ACC112 (cell line): ENCODE results near the gene IRGC.

Experiments
- H2AFZ ChIP-seq: fragments of 200-600 bp; sonication (generic); one replicate; pipeline ENCODE4 v1.6.0; 2017; ENCODE audit warnings: antibody characterized with exemption, low read length; ENCODE audit not compliant: unreplicated experiment
- H3K27ac ChIP-seq: fragments of 200-600 bp; sonication (generic); 2 replicates; pipeline ENCODE4 v1.5.1; 2014; ENCODE audit warnings: low read depth, mild to moderate bottlenecking, antibody characterized with exemption, low read length, moderate library complexity
- H3K27me3 ChIP-seq: fragments of 200-600 bp; sonication (generic); 2 replicates; pipeline ENCODE4 v1.6.1; 2014; ENCODE audit warnings: mild to moderate bottlenecking, antibody characterized with exemption, low read length, moderate library complexity, mixed read lengths; ENCODE audit not compliant: insufficient read depth
- H3K36me3 ChIP-seq: fragments of 200-600 bp; sonication (generic); 2 replicates; pipeline ENCODE4 v1.6.1; 2016; ENCODE audit warnings: mild to moderate bottlenecking, antibody characterized with exemption, low read length, moderate library complexity, mixed read lengths; ENCODE audit not compliant: insufficient read depth
- H3K4me1 ChIP-seq: fragments of 200-600 bp; sonication (generic); one replicate; pipeline ENCODE4 v1.6.1; 2016; ENCODE audit warnings: low read length, mixed read lengths; ENCODE audit not compliant: insufficient read depth, unreplicated experiment, control insufficient read depth
- H3K4me3 ChIP-seq: fragments of 200-600 bp; sonication (generic); 2 replicates; pipeline ENCODE4 v1.5.1; 2014; ENCODE audit warnings: mild to moderate bottlenecking, low read depth, low read length
- H3K79me2 ChIP-seq: fragments of 200-600 bp; sonication (generic); one replicate; pipeline ENCODE4 v1.6.0; 2016; ENCODE audit warnings: low read length; ENCODE audit not compliant: control insufficient read depth, unreplicated experiment, insufficient read depth

Gene IRGC

DNA sequence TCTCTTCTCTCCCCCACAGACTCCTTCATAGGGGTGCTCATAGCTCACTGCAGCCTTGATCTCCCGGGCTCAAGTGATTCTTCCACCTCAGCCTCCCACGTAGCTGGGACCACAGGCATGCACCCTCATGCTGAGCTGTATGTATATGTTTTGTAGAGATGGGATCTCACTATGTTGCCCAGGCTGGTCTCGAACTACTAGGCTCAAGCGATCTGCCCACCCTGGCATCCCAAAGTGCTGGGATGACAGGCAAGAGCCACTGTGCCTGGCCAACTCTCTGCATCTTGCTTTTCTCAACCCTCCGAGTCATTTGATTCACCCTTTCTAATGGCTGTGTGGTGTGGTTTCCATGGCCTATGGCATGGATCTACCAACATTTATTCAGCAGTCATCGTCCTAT, 10.1 kb upstream of the IRGC start:
- H3K4me1 ChIP-seq = peaks cover under 1% of the 10 kb centered on the region
- no peak overlapping the region for H3K27ac ChIP-seq

DNA sequence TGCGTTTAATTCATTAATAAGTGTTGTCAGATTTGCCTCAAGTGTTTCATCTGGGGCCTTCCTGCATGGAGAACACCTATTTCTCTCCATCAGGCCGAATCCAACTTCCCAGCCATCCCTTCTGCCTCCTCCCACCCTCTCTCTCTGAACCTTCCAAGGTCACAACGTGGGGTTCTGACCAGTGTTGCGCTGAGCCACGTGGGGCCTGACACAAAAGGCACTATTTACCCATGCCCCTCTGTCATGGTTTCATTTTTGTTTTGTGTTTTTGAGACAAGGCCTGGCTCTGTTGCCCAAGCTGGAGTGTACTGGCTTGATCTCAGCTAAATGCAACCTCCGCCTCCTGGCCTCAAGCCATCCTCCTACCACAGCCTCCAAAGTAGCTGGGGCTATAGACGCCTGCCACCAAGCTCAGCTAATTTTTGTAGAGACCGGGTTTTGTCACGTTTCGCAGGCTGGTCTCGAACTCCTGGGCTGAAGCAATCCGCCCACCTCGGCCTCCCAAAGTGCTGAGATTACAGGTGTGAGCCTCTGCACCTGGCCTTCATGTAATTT, 8.6 kb upstream of the IRGC start:
- Histone ChIP-seq H3K27me3 (no peaks in the 10 kb centered on the region), H3K79me2 (no peaks in the 10 kb centered on the region), H3K4me1 (no peaks in the 10 kb centered on the region), H2AFZ (no peak overlapping the region), H3K27ac (no peak overlapping the region), H3K36me3 (no peaks in the 10 kb centered on the region), H3K4me3 (no peak overlapping the region)

More for the DNA sequence above, 10.1 kb upstream of the IRGC start:
- Histone ChIP-seq H3K4me3 (no peak overlapping the region), H3K79me2 (no peaks in the 10 kb centered on the region), H3K27me3 (no peaks in the 10 kb centered on the region), H2AFZ (no peak overlapping the region), H3K36me3 (no peaks in the 10 kb centered on the region)

DNA sequence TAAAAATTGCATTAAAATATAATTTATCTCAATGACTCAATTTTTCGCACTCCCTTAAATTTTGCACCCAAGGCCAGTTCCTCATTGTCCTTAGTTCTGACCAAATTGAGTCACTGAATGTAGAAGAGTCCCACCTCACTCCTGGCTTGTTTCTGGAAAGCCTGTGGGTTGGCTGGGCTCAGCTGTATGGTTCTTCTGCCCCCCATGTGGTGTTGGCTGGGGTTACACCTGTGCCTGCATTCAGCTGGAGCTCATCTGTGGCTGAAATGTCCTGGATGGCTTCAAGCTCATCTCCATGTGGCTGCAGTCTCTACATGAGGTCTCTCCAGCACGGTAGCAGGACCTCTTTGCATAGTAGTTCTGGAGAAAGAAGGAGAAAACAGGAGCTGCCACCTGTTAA, 7.2 kb upstream of the IRGC start:
- H3K4me3 ChIP-seq = no peak overlapping the region

DNA sequence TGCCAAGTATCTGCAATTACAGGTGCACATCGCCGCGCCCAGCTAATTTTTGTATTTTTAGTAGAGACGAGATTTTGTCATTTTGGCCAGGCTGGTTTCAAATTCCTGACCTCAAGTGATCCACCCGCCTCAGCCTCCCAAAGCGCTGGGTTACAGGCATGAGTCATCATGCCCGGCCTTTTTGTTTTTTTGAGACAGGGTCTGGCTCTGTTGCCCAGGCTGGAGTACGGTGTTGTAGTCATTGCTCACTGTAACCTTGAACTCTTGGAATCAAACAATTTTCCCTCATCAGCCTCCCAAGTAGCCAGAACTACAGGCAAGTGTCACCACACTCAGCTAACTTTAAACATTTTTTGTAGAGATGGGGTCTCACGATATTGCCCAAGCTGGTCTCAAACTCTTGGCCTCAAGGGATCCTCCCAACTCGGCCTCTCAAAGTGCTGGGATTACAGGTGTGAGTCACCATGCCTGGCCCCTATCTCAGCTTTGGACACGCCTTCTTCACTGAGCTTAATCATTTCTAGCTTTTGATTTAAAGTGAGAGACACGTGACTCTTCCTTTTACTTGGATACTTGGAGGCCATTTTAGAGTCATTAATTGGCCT, 4.0 kb upstream of the IRGC start:
- no peaks in the 10 kb centered on the region for H3K27me3 ChIP-seq
- no peaks in the 10 kb centered on the region for H3K79me2 ChIP-seq
- H2AFZ ChIP-seq = no peak overlapping the region
- H3K36me3 ChIP-seq = no peaks in the 10 kb centered on the region
- H3K4me1 ChIP-seq = no peaks in the 10 kb centered on the region
- H3K4me3 ChIP-seq = no peak overlapping the region
- H3K27ac ChIP-seq = no peak overlapping the region

More for the DNA sequence above, 7.2 kb upstream of the IRGC start:
- H3K79me2 ChIP-seq = no peaks in the 10 kb centered on the region
- no peaks in the 10 kb centered on the region for H3K27me3 ChIP-seq
- no peaks in the 10 kb centered on the region for H3K36me3 ChIP-seq
- H3K27ac ChIP-seq = no peak overlapping the region
- H2AFZ ChIP-seq = no peak overlapping the region
- H3K4me1 ChIP-seq = no peaks in the 10 kb centered on the region

DNA sequence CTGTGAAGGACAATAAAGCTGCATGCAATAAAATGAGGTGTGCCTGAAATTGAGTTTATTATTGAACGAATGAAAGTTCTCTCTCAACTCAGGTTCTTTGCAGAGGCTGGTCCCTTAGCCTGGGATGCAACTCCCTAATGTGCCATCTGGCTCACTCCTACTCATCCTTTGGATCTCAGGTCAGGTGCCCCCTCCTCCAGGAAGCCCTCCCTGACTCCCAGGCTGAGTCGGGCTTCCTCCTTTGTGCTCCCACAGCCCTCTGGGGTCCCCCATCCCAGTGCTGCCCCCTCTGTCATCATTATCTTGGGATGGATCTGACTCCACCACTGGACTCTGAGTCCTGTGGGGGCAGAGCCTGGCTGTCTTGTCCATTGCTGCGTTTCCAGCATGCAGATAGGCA, 2.7 kb upstream of the IRGC start:
- no peaks in the 10 kb centered on the region for H3K4me1 ChIP-seq
- no peak overlapping the region for H2AFZ ChIP-seq
- H3K4me3 ChIP-seq = no peak overlapping the region
- H3K27ac ChIP-seq = no peak overlapping the region
- no peaks in the 10 kb centered on the region for H3K27me3 ChIP-seq
- no peaks in the 10 kb centered on the region for H3K79me2 ChIP-seq
- no peaks in the 10 kb centered on the region for H3K36me3 ChIP-seq

DNA sequence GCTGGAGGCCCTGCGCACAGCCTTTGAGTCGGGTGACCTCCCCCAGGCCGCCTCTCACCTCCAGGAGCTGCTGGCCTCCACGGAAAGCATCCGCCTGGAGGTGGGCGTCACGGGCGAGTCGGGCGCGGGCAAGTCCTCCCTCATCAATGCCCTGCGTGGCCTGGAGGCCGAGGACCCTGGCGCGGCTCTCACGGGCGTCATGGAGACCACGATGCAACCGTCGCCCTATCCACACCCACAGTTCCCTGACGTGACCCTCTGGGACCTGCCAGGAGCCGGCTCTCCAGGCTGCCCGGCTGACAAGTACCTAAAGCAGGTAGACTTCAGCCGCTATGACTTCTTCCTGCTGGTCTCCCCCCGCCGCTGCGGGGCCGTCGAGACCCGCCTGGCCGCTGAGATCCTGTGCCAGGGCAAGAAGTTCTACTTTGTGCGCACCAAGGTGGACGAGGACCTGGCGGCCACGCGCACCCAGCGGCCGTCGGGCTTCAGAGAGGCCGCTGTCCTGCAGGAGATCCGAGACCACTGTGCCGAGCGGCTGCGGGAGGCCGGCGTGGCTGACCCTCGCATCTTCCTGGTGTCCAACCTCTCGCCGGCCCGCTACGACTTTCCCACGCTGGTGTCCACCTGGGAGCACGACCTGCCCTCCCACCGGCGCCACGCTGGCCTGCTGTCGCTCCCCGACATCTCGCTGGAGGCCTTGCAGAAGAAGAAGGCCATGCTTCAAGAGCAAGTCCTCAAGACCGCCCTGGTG, 2.9 kb downstream of the IRGC start:
- H3K27me3 ChIP-seq = no peaks in the 10 kb centered on the region

DNA sequence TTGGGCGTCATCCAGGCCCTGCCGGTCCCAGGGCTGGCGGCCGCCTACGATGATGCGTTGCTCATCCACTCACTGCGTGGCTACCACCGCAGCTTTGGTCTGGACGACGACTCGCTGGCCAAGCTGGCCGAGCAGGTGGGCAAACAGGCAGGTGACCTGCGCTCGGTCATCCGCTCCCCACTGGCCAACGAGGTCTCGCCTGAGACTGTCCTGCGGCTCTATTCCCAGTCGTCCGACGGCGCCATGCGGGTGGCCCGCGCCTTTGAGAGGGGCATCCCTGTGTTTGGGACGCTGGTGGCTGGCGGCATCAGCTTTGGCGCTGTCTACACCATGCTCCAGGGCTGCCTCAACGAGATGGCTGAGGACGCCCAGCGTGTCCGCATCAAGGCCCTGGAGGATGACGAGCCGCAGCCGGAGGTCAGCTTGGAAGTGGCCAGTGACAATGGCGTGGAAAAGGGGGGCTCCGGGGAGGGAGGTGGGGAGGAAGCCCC, 3.5 kb downstream of the IRGC start:
- H3K36me3 ChIP-seq = no peaks in the 10 kb centered on the region
- no peak overlapping the region for H3K4me3 ChIP-seq
- no peaks in the 10 kb centered on the region for H3K79me2 ChIP-seq
- H2AFZ ChIP-seq = no peak overlapping the region
- H3K27ac ChIP-seq = no peak overlapping the region
- no peaks in the 10 kb centered on the region for H3K4me1 ChIP-seq
- no peaks in the 10 kb centered on the region for H3K27me3 ChIP-seq

More for the DNA sequence above, 2.9 kb downstream of the IRGC start:
- Histone ChIP-seq H3K4me1 (no peaks in the 10 kb centered on the region), H3K79me2 (no peaks in the 10 kb centered on the region), H3K27ac (no peak overlapping the region), H2AFZ (no peak overlapping the region), H3K4me3 (no peak overlapping the region), H3K36me3 (no peaks in the 10 kb centered on the region)

DNA sequence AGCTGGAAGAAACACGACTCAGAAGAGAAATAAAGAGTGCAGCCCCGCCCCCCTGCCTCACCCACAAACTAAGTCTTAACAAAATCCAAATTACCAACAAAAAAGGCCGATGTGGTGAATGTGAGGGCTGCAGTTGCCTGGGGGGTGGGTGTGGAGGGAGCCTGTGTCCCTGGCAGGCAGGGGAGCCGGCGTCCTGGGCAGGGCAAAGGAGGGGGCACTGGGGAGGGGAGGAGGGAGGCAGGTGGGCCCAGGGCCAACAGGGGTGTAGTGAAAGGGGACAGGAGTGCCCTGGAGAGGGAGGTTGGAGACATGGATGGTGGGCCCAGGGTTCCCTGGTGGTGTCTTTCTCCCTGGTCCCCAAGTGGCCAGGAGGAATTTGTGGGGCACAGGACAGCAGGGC, 4.0 kb downstream of the IRGC start:
- Histone ChIP-seq H3K4me1 (no peaks in the 10 kb centered on the region), H3K79me2 (no peaks in the 10 kb centered on the region), H3K36me3 (no peaks in the 10 kb centered on the region), H3K4me3 (no peak overlapping the region), H3K27ac (no peak overlapping the region), H2AFZ (no peak overlapping the region), H3K27me3 (no peaks in the 10 kb centered on the region)

DNA sequence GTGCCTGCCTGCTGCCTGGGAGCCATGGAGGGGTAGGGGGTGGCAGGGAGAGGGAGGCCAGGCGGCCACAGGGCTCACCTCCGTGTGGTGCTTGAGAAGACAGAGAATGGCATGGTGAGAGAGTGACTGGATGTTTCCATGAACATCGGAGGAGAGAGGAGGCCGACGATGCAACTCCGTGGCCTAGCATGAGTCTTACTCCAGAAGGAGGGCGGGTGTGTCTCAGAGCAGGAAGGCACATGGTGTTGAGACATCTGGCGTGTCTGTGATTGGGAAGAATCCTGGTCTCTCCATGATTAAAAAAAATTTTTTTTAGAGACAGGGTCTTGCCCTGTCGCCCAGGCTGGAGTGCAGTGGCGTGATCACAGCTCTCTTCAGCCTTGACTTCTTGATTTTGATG, 5.1 kb downstream of the IRGC start:
- no peaks in the 10 kb centered on the region for H3K79me2 ChIP-seq
- no peaks in the 10 kb centered on the region for H3K36me3 ChIP-seq
- H2AFZ ChIP-seq = no peak overlapping the region
- no peaks in the 10 kb centered on the region for H3K4me1 ChIP-seq
- H3K27ac ChIP-seq = no peak overlapping the region
- H3K4me3 ChIP-seq = no peak overlapping the region
- no peaks in the 10 kb centered on the region for H3K27me3 ChIP-seq

DNA sequence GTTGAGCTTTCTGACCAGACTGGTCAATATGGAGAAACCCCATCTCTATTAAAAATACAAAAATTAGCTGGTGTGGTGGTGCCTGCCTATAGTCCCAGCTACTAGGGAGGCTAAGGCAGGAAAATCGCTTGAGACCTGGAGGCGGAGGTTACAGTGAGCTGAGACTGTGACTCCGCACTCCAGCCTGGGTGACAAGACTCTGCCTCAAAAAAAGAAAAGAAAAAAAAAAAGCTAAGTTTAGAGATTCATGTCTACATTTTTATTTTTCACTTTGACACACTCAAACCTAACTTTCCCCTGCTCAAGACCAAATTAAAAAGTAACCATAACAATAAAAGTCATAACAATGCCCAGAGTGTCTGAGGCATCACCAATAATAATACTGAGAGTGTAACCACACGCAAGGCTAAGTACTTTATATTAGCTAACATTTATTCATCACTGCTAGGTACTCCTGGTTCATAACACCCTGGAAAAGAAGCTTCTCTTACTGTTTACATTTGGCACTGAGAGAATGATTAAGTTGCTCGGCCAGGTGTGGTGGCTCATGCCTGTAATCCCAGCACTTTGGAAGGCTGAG, 5.7 kb downstream of the IRGC start:
- Histone ChIP-seq H3K4me1 (no peaks in the 10 kb centered on the region), H3K36me3 (no peaks in the 10 kb centered on the region), H3K4me3 (no peak overlapping the region), H3K79me2 (no peaks in the 10 kb centered on the region), H3K27me3 (no peaks in the 10 kb centered on the region), H3K27ac (no peak overlapping the region), H2AFZ (no peak overlapping the region)
